NCI-H226 (cell line): ENCODE data around the gene CASQ2.
"Not testable (repeated sequence)": the region's sequence is repeated elsewhere in the genome, so short reads cannot be mapped to it uniquely, and the experiment has no call there.

Experiments used
- DNase-seq: peaks from one replicate; pipeline ENCODE4 v3.0.0-alpha.2; 2015

The CASQ2 gene

GRCh38 chr1:115780655-115781054 is 12.1 kb upstream of the CASQ2 start:
- not testable (repeated sequence) for DNase-seq

- not testable (repeated sequence) for DNase-seq
Measured at GRCh38 chr1:115779075-115779474, 10.6 kb upstream of the CASQ2 start.

- DNase-seq = peak; percentile 80
Measured at GRCh38 chr1:115771847-115772457, 3.4 kb upstream of the CASQ2 start.

GRCh38 chr1:115771094-115771846 is 2.8 kb upstream of the CASQ2 start:
- no peak for DNase-seq

- no peak for DNase-seq
Measured at GRCh38 chr1:115767403-115767802, 1.1 kb downstream of the CASQ2 start.

- no peak for DNase-seq
Measured at GRCh38 chr1:115765091-115765490, 3.4 kb downstream of the CASQ2 start.

- DNase-seq = peak; percentile 27
Measured at GRCh38 chr1:115764541-115764940, 4.0 kb downstream of the CASQ2 start.

GRCh38 chr1:115762779-115763178 is 5.7 kb downstream of the CASQ2 start:
- DNase-seq = no peak

- no peak for DNase-seq
Measured at GRCh38 chr1:115761601-115762302, 6.8 kb downstream of the CASQ2 start.

- DNase-seq = no peak
Measured at GRCh38 chr1:115757856-115758255, 10.7 kb downstream of the CASQ2 start.

GRCh38 chr1:115757326-115757725 is 11.2 kb downstream of the CASQ2 start:
- DNase-seq = no peak

- DNase-seq = no peak
Measured at GRCh38 chr1:115755456-115756370, 12.8 kb downstream of the CASQ2 start.

- no peak for DNase-seq
Measured at GRCh38 chr1:115753830-115754229, 14.7 kb downstream of the CASQ2 start.

- DNase-seq = no peak
Measured at GRCh38 chr1:115753361-115753760, 15.2 kb downstream of the CASQ2 start.

- peak; percentile 13 for DNase-seq
Measured at GRCh38 chr1:115748401-115749150, 19.9 kb downstream of the CASQ2 start.

GRCh38 chr1:115746021-115746690 is 22.4 kb downstream of the CASQ2 start:
- DNase-seq = no peak

- DNase-seq = no peak
Measured at GRCh38 chr1:115744646-115745275, 23.8 kb downstream of the CASQ2 start.

GRCh38 chr1:115740811-115741210 is 27.7 kb downstream of the CASQ2 start:
- no peak for DNase-seq

- DNase-seq = no peak
Measured at GRCh38 chr1:115732316-115732715, 36.2 kb downstream of the CASQ2 start.

- no peak for DNase-seq
Measured at GRCh38 chr1:115729756-115730155, 38.8 kb downstream of the CASQ2 start.

- no peak for DNase-seq
Measured at GRCh38 chr1:115728341-115728740, 40.2 kb downstream of the CASQ2 start.
